ENCODE data around the gene SYT14. TPM values are rescaled to one million over a fixed set of nuclear protein-coding genes. Genes with fewer than 3 reads are reported as not detected.

The SYT14 gene
- total RNA-seq, 1 donor from 2014 or later: 14.2 TPM

- DNase-seq (ENCODE audit: low read depth): peak; percentile 11
Observed at GRCh38 chr1:210201681-210202080, 263.7 kb downstream of the SYT14 start.

GRCh38 chr1:210207597-210208450, 269.8 kb downstream of the SYT14 start:
- no peak for DNase-seq (ENCODE audit: low read depth)

- DNase-seq (ENCODE audit: low read depth): no peak
Observed at GRCh38 chr1:210213335-210213734, 275.3 kb downstream of the SYT14 start.

GRCh38 chr1:210214573-210215409, 276.8 kb downstream of the SYT14 start:
- DNase-seq (ENCODE audit: low read depth): no peak

- DNase-seq (ENCODE audit: low read depth): no peak
Observed at GRCh38 chr1:210217482-210217881, 279.5 kb downstream of the SYT14 start.

- no peak for DNase-seq (ENCODE audit: low read depth)
Observed at GRCh38 chr1:210218047-210218446, 280.0 kb downstream of the SYT14 start.

Other genes with a start within 250 kb of the SYT14 start
- not detected in 2 replicates for gene HSD11B1, start 233.4 kb upstream of the SYT14 start, total RNA-seq
- gene TRAF3IP3, start 182.2 kb upstream of the SYT14 start, total RNA-seq: not detected in 2 replicates
- 2.9 and 16.5 TPM in 2 replicates for gene C1orf74, start 153.7 kb upstream of the SYT14 start, total RNA-seq
- 30.3 and 114 TPM in 2 replicates for gene IRF6, start 132.1 kb upstream of the SYT14 start, total RNA-seq
- 6.8 and 13.6 TPM in 2 replicates for gene UTP25, start 110.2 kb upstream of the SYT14 start, total RNA-seq

Measured in renal cortical epithelial cell (primary cell).